GM12875 (cell line): Measurements from ENCODE around the gene RPS15A.
"Not testable (repeated sequence)": the region's sequence is repeated elsewhere in the genome, so short reads cannot be mapped to it uniquely, and the experiment has no call there.

Experiments
- H3K4me3 ChIP-seq: one replicate; pipeline ENCODE4 v1.5.1; 2011; ENCODE audit warnings: low read depth, low read length, control low read depth
- TF ChIP-seq, protein P1 (sequence below): IDR thresholded peaks from 2 replicates; pipeline ENCODE4 v1.5.1; 2011; ENCODE audit warnings: low read depth, mild to moderate bottlenecking, control low read depth, inconsistent platforms, low read length, moderate library complexity, borderline replicate concordance; ENCODE audit not compliant: insufficient read depth

RPS15A gene

DNA sequence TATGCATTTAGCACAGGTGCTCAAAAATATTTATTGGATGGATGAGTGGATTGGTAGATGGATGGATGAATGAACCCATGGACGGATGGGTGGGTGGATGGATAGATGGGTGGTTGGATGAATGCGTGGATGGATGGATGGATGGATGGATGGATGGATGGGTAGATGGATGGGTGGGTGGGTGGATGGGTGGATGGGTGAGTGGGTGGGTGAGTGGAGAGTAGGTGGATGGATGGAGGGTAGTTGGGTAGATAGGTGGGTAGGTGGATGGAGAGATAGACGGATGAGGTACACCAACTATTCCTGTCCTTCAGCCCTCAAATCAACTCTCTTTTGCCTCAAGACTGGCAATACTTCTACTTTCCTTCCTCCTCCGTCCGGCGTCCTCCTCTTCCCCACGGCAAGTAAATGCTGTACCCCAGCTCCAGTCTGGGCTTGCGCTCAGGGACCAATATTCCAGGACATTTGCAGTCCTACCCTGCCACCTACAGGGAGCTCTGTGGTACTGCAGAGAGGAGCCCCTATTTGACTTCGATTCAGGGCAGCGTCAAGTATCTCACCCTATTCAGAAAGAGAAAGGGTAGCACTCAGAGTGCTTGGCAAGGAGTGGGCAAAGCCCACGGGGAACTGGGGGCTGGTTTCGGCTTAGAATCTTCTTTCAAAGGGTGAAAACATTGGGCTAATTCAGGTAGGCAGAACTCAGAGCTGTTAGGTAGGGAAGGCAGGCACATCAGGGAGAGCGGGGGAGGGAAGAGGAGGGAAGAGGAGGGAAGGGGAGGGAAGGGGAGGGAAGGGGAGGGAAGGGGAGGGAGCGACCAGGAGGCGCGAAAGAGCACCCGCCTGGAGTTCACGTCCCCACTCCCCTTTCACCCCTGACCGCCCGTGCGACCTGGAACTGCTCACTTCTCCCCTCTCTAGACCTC lies 30.3 kb downstream of the RPS15A start:
- not testable (repeated sequence) for H3K4me3 ChIP-seq
- TF ChIP-seq, protein P1, sequence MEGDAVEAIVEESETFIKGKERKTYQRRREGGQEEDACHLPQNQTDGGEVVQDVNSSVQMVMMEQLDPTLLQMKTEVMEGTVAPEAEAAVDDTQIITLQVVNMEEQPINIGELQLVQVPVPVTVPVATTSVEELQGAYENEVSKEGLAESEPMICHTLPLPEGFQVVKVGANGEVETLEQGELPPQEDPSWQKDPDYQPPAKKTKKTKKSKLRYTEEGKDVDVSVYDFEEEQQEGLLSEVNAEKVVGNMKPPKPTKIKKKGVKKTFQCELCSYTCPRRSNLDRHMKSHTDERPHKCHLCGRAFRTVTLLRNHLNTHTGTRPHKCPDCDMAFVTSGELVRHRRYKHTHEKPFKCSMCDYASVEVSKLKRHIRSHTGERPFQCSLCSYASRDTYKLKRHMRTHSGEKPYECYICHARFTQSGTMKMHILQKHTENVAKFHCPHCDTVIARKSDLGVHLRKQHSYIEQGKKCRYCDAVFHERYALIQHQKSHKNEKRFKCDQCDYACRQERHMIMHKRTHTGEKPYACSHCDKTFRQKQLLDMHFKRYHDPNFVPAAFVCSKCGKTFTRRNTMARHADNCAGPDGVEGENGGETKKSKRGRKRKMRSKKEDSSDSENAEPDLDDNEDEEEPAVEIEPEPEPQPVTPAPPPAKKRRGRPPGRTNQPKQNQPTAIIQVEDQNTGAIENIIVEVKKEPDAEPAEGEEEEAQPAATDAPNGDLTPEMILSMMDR: peak; percentile 36; the same call in 1 of the 2 replicates

DNA sequence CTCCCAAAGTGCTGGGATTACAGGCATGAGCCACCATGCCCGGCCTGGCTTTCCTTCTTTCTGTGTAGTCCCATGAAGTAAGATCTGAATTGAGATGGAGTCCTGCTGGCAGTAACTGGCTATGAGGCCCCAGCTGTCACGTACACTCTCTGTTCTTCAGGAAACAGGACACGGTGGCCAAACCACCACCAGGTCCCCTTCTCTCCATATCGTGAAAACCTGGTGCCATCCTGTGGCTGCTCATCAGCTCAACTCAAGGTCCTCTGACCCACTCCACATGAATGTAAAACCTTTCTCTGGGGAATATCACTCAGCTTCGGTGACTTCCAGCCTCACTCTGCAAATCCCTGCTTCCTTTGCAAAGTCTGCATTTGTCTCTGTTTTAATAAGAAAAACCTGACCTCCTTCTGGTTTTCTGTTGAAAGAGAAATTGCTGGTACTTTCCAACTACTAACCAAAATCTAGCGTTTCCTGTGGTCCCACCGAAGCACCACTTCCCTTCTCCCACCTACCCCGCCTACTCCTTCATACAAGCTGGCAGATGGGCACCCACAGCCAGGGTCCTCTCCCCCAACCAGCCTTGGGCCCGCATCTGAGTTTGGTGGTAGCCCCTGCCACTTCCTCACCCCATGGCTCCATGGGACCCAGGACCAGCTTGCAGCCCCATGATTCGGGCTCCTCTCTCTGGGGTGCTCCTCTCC lies 32.0 kb downstream of the RPS15A start:
- H3K4me3 ChIP-seq: not testable (repeated sequence)

DNA sequence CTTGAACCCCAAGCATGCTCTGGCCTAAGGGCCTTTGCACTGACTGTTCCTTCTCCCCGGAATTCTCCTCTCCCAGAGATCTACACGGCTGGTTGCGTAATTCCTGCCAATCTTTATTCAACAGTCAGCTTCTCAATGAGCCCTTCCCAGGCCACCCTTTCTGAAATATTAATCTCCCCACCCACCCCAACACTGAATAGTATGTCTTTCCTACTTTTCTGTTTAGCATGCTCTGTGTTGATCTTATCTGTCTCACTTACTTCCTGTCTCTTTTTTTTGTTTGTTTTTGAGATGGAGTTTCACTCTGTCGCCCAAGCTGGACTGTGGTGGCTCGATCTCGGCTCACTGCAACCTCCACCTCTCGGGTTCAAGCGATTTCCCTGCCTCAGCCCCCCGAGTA lies 33.5 kb downstream of the RPS15A start:
- H3K4me3 ChIP-seq: not testable (repeated sequence)

DNA sequence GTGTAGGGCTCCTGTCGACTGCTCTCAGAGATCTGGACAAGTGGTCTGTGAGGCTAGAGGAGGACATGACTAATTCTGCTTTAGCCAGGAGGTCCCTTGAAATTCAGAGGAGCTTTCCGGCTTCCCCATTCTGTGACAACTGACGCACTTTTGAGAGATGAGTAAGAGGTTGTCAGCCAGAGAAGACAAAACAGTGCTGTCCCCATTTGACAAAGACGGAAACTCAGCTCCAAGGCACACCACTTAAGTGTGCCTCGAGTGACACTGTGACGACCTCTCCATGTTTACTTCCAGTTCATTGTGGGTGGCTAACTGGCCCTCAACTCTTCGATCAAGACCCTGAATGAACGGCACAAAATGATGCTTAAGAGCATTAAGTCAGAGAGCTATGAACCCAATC lies 47.3 kb downstream of the RPS15A start:
- not testable (repeated sequence) for H3K4me3 ChIP-seq

DNA sequence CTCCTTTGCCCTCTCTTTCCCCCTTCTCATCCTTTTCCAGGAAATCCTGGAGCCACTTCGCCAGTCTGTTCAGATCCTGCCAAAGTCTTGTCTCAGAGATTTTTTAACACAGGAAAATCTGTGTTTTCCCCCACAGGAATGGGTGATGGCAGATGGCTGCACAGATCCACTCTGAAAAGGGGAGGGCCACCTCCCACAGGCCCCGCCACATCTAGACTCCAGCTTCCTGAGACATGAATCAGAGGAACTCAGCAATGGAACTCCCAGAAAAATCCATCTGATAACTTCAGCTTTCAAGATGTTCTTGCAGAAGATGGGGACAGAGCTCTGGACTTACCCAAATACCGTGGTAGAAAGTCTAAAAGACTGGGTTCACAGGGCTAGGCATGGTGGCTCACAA lies 50.1 kb downstream of the RPS15A start:
- H3K4me3 ChIP-seq: not testable (repeated sequence)

DNA sequence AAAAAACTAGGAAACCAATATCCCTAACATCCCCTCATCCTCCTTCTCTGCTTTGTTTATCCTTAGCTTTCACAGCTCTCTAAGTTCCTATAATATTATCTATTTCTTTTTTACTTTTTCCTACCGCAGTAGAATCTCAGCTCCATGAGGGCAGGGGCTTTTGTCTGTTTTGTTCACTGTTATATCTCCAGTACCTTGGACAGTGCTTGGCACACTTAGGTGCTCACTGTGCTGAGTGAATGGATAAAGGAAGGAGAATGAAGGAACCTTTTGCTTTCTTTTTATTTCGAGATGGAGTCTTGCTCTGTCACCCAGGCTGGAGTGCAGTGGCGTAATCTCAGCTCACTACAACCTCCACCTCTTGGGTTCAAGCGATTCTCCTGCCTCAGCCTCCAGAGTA lies 51.4 kb downstream of the RPS15A start:
- H3K4me3 ChIP-seq: not testable (repeated sequence)

DNA sequence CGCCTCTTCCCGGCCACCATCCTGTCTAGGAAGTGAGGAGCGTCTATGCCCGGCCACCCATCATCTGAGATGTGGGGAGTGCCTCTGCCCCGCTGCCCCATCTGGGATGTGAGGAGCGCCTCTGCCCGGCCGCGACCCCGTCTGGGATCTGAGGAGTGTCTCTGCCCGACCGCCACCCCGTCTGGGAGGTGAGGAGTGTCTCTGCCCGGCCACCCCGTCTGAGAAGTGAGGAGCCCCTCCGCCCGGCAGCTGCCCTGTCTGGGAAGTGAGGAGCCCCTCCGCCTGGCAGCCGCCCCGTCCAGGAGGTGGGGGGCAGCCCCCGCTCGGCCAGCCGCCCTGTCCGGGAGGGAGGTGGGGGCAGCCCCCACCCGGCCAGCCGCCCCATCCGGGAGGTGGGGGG lies 55.9 kb downstream of the RPS15A start:
- not testable (repeated sequence) for H3K4me3 ChIP-seq
